Heart left ventricle (tissue), 13 donors: Measurements from ENCODE around the gene SYCP1.

Experiments
- POLR2A ChIP-seq, 2 donors: fragments of 450-650 bp; IDR thresholded peaks; one replicate each; pipeline ENCODE4 v1.6.1; 2017; ENCODE audit warnings: antibody characterized with exemption in 2 of 2, mild to moderate bottlenecking in 2 of 2, moderate library complexity in 2 of 2
- TF ChIP-seq, protein P1 (sequence below), 12 donors: fragments of 200-600 bp; sonication (generic) in 4 of 12; IDR thresholded peaks; one replicate each; pipeline versions ENCODE4 v1.5.0 to v1.8.0; 2018 to 2022; ENCODE audit warnings: antibody characterized with exemption in 12 of 12, mild to moderate bottlenecking in 5 of 12
- donor health status: ischemic (EF 13 %, LVEDD 7.1; RV severe dilation, severe dysfunction).
- donor health status: DM: no; HTN: yes; CAD: no.
- donor health status: DM: no; HTN: no; CAD: no.
- donor health status: ischemic (EF 25% LVEDD 6.9; RV normal size, moderate dysfunction).
- donor health status: ischemic (EF 25% LVEDD 5.7; RV mildly dilated, moderate dysfunction).
- donor health status: ischemic (EF 35%, LVEDD 5.7; RV mildly dilated, moderate dysfunction).
- donor health status: nonischemic (EF 11% LVEDD 7.7; RV severe dilation, severe dysfunction).
- donor health status: DM: yes; HTN: yes; CAD: no.
- donor health status: PGD.
- donor health status: ischemic (EF 29% LVEDD 5.4; RV normal size, mild dysfunction).
- donor health status: nonischemic (EF 23%, LVEDD 6.1; RV moderate dilation, normal function).

DNA sequence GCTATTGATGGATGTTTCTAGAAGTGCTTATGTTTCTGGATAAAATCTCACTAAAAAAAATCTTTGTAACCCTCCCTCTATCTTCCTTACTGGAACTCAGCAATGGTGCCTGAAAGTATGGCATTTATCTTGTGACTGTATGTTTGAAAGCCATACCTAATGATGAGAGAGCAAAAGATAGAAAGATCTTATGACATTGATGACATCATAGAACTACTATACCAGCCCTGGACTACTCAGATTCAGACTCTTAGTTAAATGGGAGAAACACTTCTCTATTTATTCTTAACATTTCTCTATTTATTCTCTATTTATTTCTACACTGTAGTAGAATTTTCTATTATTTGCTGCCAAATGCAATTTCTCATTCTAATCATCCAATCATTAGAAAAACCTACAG, 32.7 kb upstream of the SYCP1 start:
- TF ChIP-seq, protein P1, sequence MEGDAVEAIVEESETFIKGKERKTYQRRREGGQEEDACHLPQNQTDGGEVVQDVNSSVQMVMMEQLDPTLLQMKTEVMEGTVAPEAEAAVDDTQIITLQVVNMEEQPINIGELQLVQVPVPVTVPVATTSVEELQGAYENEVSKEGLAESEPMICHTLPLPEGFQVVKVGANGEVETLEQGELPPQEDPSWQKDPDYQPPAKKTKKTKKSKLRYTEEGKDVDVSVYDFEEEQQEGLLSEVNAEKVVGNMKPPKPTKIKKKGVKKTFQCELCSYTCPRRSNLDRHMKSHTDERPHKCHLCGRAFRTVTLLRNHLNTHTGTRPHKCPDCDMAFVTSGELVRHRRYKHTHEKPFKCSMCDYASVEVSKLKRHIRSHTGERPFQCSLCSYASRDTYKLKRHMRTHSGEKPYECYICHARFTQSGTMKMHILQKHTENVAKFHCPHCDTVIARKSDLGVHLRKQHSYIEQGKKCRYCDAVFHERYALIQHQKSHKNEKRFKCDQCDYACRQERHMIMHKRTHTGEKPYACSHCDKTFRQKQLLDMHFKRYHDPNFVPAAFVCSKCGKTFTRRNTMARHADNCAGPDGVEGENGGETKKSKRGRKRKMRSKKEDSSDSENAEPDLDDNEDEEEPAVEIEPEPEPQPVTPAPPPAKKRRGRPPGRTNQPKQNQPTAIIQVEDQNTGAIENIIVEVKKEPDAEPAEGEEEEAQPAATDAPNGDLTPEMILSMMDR (IDR thresholded peaks at IDR 0.05), result no peak
- no peak for TF ChIP-seq POLR2A (IDR thresholded peaks at IDR 0.05)
